Neural cell (in vitro differentiated cells): ENCODE data around the gene MARK1. TPM values are rescaled to one million over a fixed set of nuclear protein-coding genes. Genes with fewer than 3 reads are reported as not detected.

Source experiments
- H2AFZ ChIP-seq: fragments of 200-600, 300-800 bp; sonication (generic), shearing (Covaris generic); 2 replicates; pipeline ENCODE4 v1.6.0; 2014; ENCODE audit warnings: low read depth, mild to moderate bottlenecking, antibody characterized with exemption, low read length, moderate library complexity
- H3F3A ChIP-seq: fragments of 200-600 bp; shearing (Covaris generic); 2 replicates; pipeline ENCODE4 v1.6.1; 2016; ENCODE audit warnings: mild to moderate bottlenecking, moderate library complexity, mixed read lengths, antibody characterized with exemption, low read length; ENCODE audit not compliant: insufficient read depth, poor library complexity, severe bottlenecking
- H3K27ac ChIP-seq: fragments of 200-600, 300-800 bp; sonication (generic), shearing (Covaris generic); 2 replicates; pipeline ENCODE4 v1.5.1; 2014; ENCODE audit warnings: mild to moderate bottlenecking, low read length, moderate library complexity
- H3K27me3 ChIP-seq: fragments of 300-800, 200-600 bp; sonication (generic), shearing (Covaris generic); 2 replicates; pipeline ENCODE4 v1.6.0; 2014; ENCODE audit warnings: mild to moderate bottlenecking, low read depth, low read length, moderate library complexity; ENCODE audit not compliant: insufficient read depth
- H3K36me3 ChIP-seq: fragments of 300-800, 200-600 bp; sonication (generic), shearing (Covaris generic); 2 replicates; pipeline ENCODE4 v1.5.1; 2014; ENCODE audit warnings: mild to moderate bottlenecking, antibody characterized with exemption, low read length, moderate library complexity; ENCODE audit not compliant: insufficient read depth
- H3K4me2 ChIP-seq: fragments of 300-800, 200-600 bp; sonication (generic), shearing (Covaris generic); 2 replicates; pipeline ENCODE4 v1.6.0; 2014; ENCODE audit warnings: mild to moderate bottlenecking, low read length
- H3K4me3 ChIP-seq: fragments of 300-800, 200-600 bp; sonication (generic), shearing (Covaris generic); 2 replicates; pipeline ENCODE4 v1.5.1; 2014; ENCODE audit warnings: mild to moderate bottlenecking, low read length, moderate library complexity
- H3K79me2 ChIP-seq: fragments of 200-600 bp; shearing (Covaris generic); replicated peaks from 2 replicates; pipeline ENCODE4 v1.6.0; 2014; ENCODE audit warnings: mild to moderate bottlenecking, low read length, moderate library complexity; ENCODE audit not compliant: insufficient read depth
- H3K9ac ChIP-seq: fragments of 300-800, 200-600 bp; sonication (generic), shearing (Covaris generic); 2 replicates; pipeline ENCODE4 v1.6.1; 2016; ENCODE audit warnings: mild to moderate bottlenecking, low read length, mixed read lengths
- H3K9me2 ChIP-seq: fragments of 200-600 bp; shearing (Covaris generic); 2 replicates; pipeline ENCODE4 v1.6.1; 2016; ENCODE audit warnings: mild to moderate bottlenecking, low read length, mixed read lengths; ENCODE audit not compliant: insufficient read depth
- H3K9me3 ChIP-seq: fragments of 200-600, 300-800 bp; sonication (generic), shearing (Covaris generic); 2 replicates; pipeline ENCODE4 v1.6.1; 2016; ENCODE audit warnings: mild to moderate bottlenecking, mixed run types, low read length, moderate library complexity, mixed read lengths
- H4K20me1 ChIP-seq: fragments of 200-600 bp; shearing (Covaris generic); 2 replicates; pipeline ENCODE4 v1.6.1; 2016; ENCODE audit warnings: mild to moderate bottlenecking, mixed run types; ENCODE audit not compliant: insufficient read depth
- EP300 ChIP-seq: fragments of 450-650 bp; conservative IDR thresholded peaks from 2 replicates; pipeline ENCODE4 v1.6.1; 2014; ENCODE audit warnings: antibody characterized with exemption, mild to moderate bottlenecking, moderate library complexity; ENCODE audit not compliant: poor library complexity, severe bottlenecking
- EZH2 ChIP-seq: fragments of 200-600, 300-800 bp; shearing (Covaris generic), sonication (generic); IDR thresholded peaks from 2 replicates; pipeline ENCODE4 v1.6.1; 2014; ENCODE audit warnings: antibody characterized with exemption, low read length, borderline replicate concordance, mild to moderate bottlenecking; ENCODE audit not compliant: insufficient read depth, poor library complexity, severe bottlenecking
- MXI1 ChIP-seq: fragments of 450-650 bp; conservative IDR thresholded peaks from 2 replicates; pipeline ENCODE4 v1.6.1; 2014; ENCODE audit warnings: antibody characterized with exemption, mild to moderate bottlenecking; ENCODE audit not compliant: poor library complexity, severe bottlenecking
- POLR2AphosphoS5 ChIP-seq: IDR thresholded peaks from 2 replicates; pipeline ENCODE4 v1.6.1; 2012
- RAD21 ChIP-seq: fragments of 450-650 bp; conservative IDR thresholded peaks from 2 replicates; pipeline ENCODE4 v1.6.1; 2014; ENCODE audit warnings: antibody characterized with exemption, mild to moderate bottlenecking, moderate library complexity
- SMC3 ChIP-seq: fragments of 450-650 bp; conservative IDR thresholded peaks from 2 replicates; pipeline ENCODE4 v1.6.1; 2014; ENCODE audit warnings: antibody characterized with exemption, mild to moderate bottlenecking, moderate library complexity; ENCODE audit not compliant: poor library complexity
- TAF1 ChIP-seq: IDR thresholded peaks from 2 replicates; pipeline ENCODE4 v1.6.1; 2012; ENCODE audit warnings: low read depth
- polyA plus RNA-seq: library from polyadenylated mRNA; depleted of rRNA; stranded (reverse); fragments of >200 nt; gene quantifications from 2 replicates; pipeline ENCODE4 v1.2.3, GENCODE V29; 2014
- TF ChIP-seq, protein P1 (sequence below): fragments of 450-650 bp; IDR thresholded peaks from 2 replicates; pipeline ENCODE4 v1.5.1; 2014; ENCODE audit warnings: antibody characterized with exemption, mild to moderate bottlenecking, moderate library complexity; ENCODE audit not compliant: poor library complexity, severe bottlenecking
- TF ChIP-seq, protein P2 (sequence below): IDR thresholded peaks from 2 replicates; pipeline ENCODE4 v1.6.1; 2012; ENCODE audit warnings: borderline replicate concordance

Gene MARK1
- polyA plus RNA-seq, 1 donor from 2014 or later: 38.6 TPM

DNA sequence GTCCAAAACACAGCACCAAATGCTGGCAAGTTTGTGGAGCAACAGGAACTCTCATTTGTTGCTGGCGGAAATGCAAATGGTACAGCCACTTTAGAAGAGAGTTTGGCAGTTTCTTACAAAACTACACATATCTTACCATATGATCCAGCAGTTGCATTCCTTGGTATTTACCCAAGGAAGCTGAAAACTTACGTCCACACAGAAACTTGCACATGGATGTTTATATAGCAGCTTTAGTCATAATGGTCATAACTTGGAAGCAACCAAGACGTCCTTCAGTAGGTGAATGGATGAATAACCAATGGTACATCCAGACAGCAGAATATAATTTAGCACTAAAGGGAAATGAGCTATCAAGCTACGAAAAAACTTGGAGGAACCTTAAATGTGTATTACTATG, 66.4 kb downstream of the MARK1 start:
- Histone ChIP-seq H3F3A (no peaks in the 10 kb centered on the region), H3K36me3 (peaks cover 15% of the 10 kb centered on the region), H3K27ac (no peak overlapping the region), H4K20me1 (no peaks in the 10 kb centered on the region), H3K4me2 (no peak overlapping the region), H3K9me2 (no peaks in the 10 kb centered on the region), H3K79me2 (no peaks in the 10 kb centered on the region), H3K9me3 (no peaks in the 10 kb centered on the region), H2AFZ (no peak overlapping the region), H3K9ac (no peak overlapping the region), H3K27me3 (no peaks in the 10 kb centered on the region), H3K4me3 (no peak overlapping the region)
- TF ChIP-seq EP300 (no peak), MXI1 (no peak), RAD21 (no peak), SMC3 (no peak), TAF1 (no peak), EZH2 (no peak), POLR2AphosphoS5 (no peak)
- TF ChIP-seq, protein P1, sequence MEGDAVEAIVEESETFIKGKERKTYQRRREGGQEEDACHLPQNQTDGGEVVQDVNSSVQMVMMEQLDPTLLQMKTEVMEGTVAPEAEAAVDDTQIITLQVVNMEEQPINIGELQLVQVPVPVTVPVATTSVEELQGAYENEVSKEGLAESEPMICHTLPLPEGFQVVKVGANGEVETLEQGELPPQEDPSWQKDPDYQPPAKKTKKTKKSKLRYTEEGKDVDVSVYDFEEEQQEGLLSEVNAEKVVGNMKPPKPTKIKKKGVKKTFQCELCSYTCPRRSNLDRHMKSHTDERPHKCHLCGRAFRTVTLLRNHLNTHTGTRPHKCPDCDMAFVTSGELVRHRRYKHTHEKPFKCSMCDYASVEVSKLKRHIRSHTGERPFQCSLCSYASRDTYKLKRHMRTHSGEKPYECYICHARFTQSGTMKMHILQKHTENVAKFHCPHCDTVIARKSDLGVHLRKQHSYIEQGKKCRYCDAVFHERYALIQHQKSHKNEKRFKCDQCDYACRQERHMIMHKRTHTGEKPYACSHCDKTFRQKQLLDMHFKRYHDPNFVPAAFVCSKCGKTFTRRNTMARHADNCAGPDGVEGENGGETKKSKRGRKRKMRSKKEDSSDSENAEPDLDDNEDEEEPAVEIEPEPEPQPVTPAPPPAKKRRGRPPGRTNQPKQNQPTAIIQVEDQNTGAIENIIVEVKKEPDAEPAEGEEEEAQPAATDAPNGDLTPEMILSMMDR: no peak
- TF ChIP-seq, protein P2, sequence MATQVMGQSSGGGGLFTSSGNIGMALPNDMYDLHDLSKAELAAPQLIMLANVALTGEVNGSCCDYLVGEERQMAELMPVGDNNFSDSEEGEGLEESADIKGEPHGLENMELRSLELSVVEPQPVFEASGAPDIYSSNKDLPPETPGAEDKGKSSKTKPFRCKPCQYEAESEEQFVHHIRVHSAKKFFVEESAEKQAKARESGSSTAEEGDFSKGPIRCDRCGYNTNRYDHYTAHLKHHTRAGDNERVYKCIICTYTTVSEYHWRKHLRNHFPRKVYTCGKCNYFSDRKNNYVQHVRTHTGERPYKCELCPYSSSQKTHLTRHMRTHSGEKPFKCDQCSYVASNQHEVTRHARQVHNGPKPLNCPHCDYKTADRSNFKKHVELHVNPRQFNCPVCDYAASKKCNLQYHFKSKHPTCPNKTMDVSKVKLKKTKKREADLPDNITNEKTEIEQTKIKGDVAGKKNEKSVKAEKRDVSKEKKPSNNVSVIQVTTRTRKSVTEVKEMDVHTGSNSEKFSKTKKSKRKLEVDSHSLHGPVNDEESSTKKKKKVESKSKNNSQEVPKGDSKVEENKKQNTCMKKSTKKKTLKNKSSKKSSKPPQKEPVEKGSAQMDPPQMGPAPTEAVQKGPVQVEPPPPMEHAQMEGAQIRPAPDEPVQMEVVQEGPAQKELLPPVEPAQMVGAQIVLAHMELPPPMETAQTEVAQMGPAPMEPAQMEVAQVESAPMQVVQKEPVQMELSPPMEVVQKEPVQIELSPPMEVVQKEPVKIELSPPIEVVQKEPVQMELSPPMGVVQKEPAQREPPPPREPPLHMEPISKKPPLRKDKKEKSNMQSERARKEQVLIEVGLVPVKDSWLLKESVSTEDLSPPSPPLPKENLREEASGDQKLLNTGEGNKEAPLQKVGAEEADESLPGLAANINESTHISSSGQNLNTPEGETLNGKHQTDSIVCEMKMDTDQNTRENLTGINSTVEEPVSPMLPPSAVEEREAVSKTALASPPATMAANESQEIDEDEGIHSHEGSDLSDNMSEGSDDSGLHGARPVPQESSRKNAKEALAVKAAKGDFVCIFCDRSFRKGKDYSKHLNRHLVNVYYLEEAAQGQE: no peak

DNA sequence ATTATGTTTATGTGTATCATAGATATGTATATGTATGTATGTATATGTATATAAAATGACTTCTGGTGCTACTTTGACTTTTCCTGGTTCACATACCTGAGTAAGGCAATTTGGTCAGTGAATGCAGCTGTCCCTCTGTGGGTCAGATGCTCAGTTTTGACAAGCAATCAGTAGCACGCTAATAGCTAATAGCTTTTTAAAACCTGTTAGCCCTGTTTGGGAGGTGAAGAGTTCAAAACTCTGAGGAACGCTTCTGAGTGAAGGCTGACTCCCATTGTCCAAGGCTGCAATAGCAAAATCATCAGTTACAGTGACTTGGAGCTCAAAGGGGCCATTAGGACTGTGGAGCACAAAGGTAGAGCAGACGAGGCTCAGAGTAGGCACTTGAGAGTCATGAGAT, 67.2 kb downstream of the MARK1 start:
- H3F3A ChIP-seq: no peaks in the 10 kb centered on the region
- no peak overlapping the region for H3K27ac ChIP-seq
- H3K9me2 ChIP-seq: no peaks in the 10 kb centered on the region
- H4K20me1 ChIP-seq: no peaks in the 10 kb centered on the region
- no peak overlapping the region for H3K4me2 ChIP-seq
- no peak overlapping the region for H3K4me3 ChIP-seq
- TF ChIP-seq EP300: no peak
- no peak for TF ChIP-seq POLR2AphosphoS5
- no peak for TF ChIP-seq TAF1
- TF ChIP-seq EZH2: no peak
- TF ChIP-seq, protein P2: no peak
- TF ChIP-seq, protein P1: no peak
- no peak for TF ChIP-seq MXI1
- TF ChIP-seq SMC3: no peak
- TF ChIP-seq RAD21: no peak
- H3K79me2 ChIP-seq: no peaks in the 10 kb centered on the region
- no peaks in the 10 kb centered on the region for H3K27me3 ChIP-seq
- H3K36me3 ChIP-seq: peaks cover 15% of the 10 kb centered on the region
- H3K9me3 ChIP-seq: no peaks in the 10 kb centered on the region
- H3K9ac ChIP-seq: no peak overlapping the region
- H2AFZ ChIP-seq: no peak overlapping the region
